GM23338 (cell line): Measurements from ENCODE around the gene IGFBP5. TPM values are rescaled to one million over a fixed set of nuclear protein-coding genes. Genes with fewer than 3 reads are reported as not detected.

ENCODE experiments used
- ATAC-seq: fragments of 200-7000 bp; cut with Tn5 transposase; 3 replicates; pipeline ENCODE4 v1.9.1; 2020
- DNase-seq: peaks from one replicate; pipeline ENCODE4 v3.0.0-alpha.2; 2015; ENCODE audit warnings: low spot score
- H2AFZ ChIP-seq: fragments of 200-600 bp; sonication (generic); 2 replicates; pipeline ENCODE4 v1.8.0; 2016; ENCODE audit warnings: antibody characterized with exemption, mild to moderate bottlenecking, moderate library complexity
- H3F3A ChIP-seq: fragments of 200-600 bp; sonication (generic); replicated peaks from 2 replicates; pipeline ENCODE4 v1.8.0; 2017; ENCODE audit warnings: antibody characterized with exemption, mixed run types, low read depth
- H3K27ac ChIP-seq: fragments of 200-600 bp; sonication (generic); 2 replicates; pipeline ENCODE4 v1.6.1; 2016; ENCODE audit warnings: low read depth
- H3K27me3 ChIP-seq: fragments of 200-600 bp; sonication (generic); 2 replicates; pipeline ENCODE4 v1.8.0; 2016; ENCODE audit warnings: mild to moderate bottlenecking, mixed run types, moderate library complexity; ENCODE audit not compliant: insufficient read depth
- H3K36me3 ChIP-seq: fragments of 200-600 bp; sonication (generic); 2 replicates; pipeline ENCODE4 v1.8.0; 2016; ENCODE audit warnings: mild to moderate bottlenecking; ENCODE audit not compliant: insufficient read depth
- H3K4me1 ChIP-seq: fragments of 200-600 bp; sonication (generic); 2 replicates; pipeline ENCODE4 v1.8.0; 2016; ENCODE audit warnings: mild to moderate bottlenecking, moderate library complexity; ENCODE audit not compliant: insufficient read depth
- H3K4me2 ChIP-seq: fragments of 200-600 bp; sonication (generic); 2 replicates; pipeline ENCODE4 v1.7.1; 2017; ENCODE audit warnings: mixed run types
- H3K4me3 ChIP-seq: fragments of 200-600 bp; sonication (generic); 2 replicates; pipeline ENCODE4 v1.6.1; 2016; ENCODE audit warnings: mixed run types
- H3K79me2 ChIP-seq: fragments of 200-600 bp; sonication (generic); replicated peaks from 2 replicates; pipeline ENCODE4 v1.8.0; 2017; ENCODE audit warnings: mild to moderate bottlenecking; ENCODE audit not compliant: insufficient read depth
- H3K9me2 ChIP-seq: fragments of 200-600 bp; sonication (generic); 2 replicates; pipeline ENCODE4 v1.8.0; 2017; ENCODE audit not compliant: insufficient read depth
- H4K20me1 ChIP-seq: fragments of 200-600 bp; sonication (generic); replicated peaks from 2 replicates; pipeline ENCODE4 v1.8.0; 2017; ENCODE audit warnings: mild to moderate bottlenecking; ENCODE audit not compliant: insufficient read depth
- H3K27ac Mint-ChIP-seq: 2 replicates; pipeline ENCODE4 v1.8.0; 2020; ENCODE audit warnings: inconsistent platforms, mild to moderate bottlenecking, moderate library complexity, mixed read lengths
- H3K27me3 Mint-ChIP-seq: 3 replicates; pipeline ENCODE4 v1.8.0; 2022; ENCODE audit warnings: low read depth, mild to moderate bottlenecking, moderate library complexity, mixed read lengths, inconsistent platforms; ENCODE audit not compliant: insufficient read depth, poor library complexity
- H3K36me3 Mint-ChIP-seq: 3 replicates; pipeline ENCODE4 v1.8.0; 2021; ENCODE audit warnings: low read depth, mild to moderate bottlenecking, inconsistent platforms, moderate library complexity, mixed read lengths
- H3K4me1 Mint-ChIP-seq: 3 replicates; pipeline ENCODE4 v1.8.0; 2020; ENCODE audit warnings: mild to moderate bottlenecking, inconsistent platforms, mixed read lengths
- H3K4me3 Mint-ChIP-seq: 3 replicates; pipeline ENCODE4 v1.8.0; 2021; ENCODE audit warnings: moderate library complexity, mild to moderate bottlenecking, inconsistent platforms, mixed read lengths
- H3K9me3 Mint-ChIP-seq: 3 replicates; pipeline ENCODE4 v1.8.0; 2020; ENCODE audit warnings: moderate library complexity, mild to moderate bottlenecking, inconsistent platforms, mixed read lengths
- CREB1 ChIP-seq: fragments of 250-450 bp; sonication (Bioruptor Pico); IDR thresholded peaks from 2 replicates; pipeline ENCODE4 v1.5.0; 2020; ENCODE audit warnings: low read depth, mild to moderate bottlenecking, moderate library complexity
- CTCF ChIP-seq, 2 experiments: fragments of 200-600 bp in 1 of 2; sonication (generic) in 1 of 2; conservative IDR thresholded peaks; 2 replicates each; pipeline versions ENCODE4 v1.5.1 to v1.6.1; 2016 to 2017; ENCODE audit warnings: antibody characterized with exemption in 2 of 2, low read depth in 2 of 2, mild to moderate bottlenecking in 2 of 2, moderate library complexity in 1 of 2
- ETS1 ChIP-seq: IDR thresholded peaks from 2 replicates; pipeline ENCODE4 v1.6.1; 2016; ENCODE audit warnings: antibody characterized with exemption
- EZH2 ChIP-seq: fragments of 200-600 bp; sonication (generic); IDR thresholded peaks from one replicate; pipeline ENCODE4 v1.8.0; 2017; ENCODE audit warnings: antibody characterized with exemption, mild to moderate bottlenecking, low read depth; ENCODE audit not compliant: unreplicated experiment
- EZH2phosphoT487 ChIP-seq: fragments of 200-600 bp; sonication (generic); IDR thresholded peaks from one replicate; pipeline ENCODE4 v1.8.1; 2018; ENCODE audit warnings: antibody characterized with exemption; ENCODE audit not compliant: unreplicated experiment
- JUNB ChIP-seq: IDR thresholded peaks from one replicate; pipeline ENCODE4 v1.6.1; 2016; ENCODE audit warnings: antibody characterized with exemption; ENCODE audit not compliant: unreplicated experiment
- NANOG ChIP-seq: IDR thresholded peaks from 2 replicates; pipeline ENCODE4 v1.6.1; 2016; ENCODE audit warnings: antibody characterized with exemption, borderline replicate concordance
- POLR2AphosphoS5 ChIP-seq: IDR thresholded peaks from 2 replicates; pipeline ENCODE4 v1.6.1; 2016; ENCODE audit warnings: antibody characterized with exemption, low read depth
- STAT1 ChIP-seq: IDR thresholded peaks from one replicate; pipeline ENCODE4 v1.6.1; 2016; ENCODE audit warnings: antibody characterized with exemption; ENCODE audit not compliant: unreplicated experiment
- ZNF114 ChIP-seq: fragments of 250-450 bp; sonication (Bioruptor Pico); IDR thresholded peaks from 2 replicates; pipeline ENCODE4 v1.5.0; 2020; ENCODE audit warnings: mild to moderate bottlenecking, moderate library complexity
- ZNF331 ChIP-seq: fragments of 250-450 bp; sonication (Bioruptor Pico); IDR thresholded peaks from 2 replicates; pipeline ENCODE4 v1.5.0; 2020; ENCODE audit warnings: low read depth, mild to moderate bottlenecking, moderate library complexity
- ZNF462 ChIP-seq: fragments of 250-450 bp; sonication (Bioruptor Pico); IDR thresholded peaks from 2 replicates; pipeline ENCODE4 v1.5.0; 2020; ENCODE audit warnings: mild to moderate bottlenecking, moderate library complexity
- polyA plus RNA-seq: library from polyadenylated mRNA; unstranded; fragments of >200 nt; fragmentation: Nextera tagmentation; extraction: Ambion mirVana; gene quantifications from 2 replicates; pipeline ENCODE4 v1.2.1, GENCODE V29; 2016
- total RNA-seq: library from RNA; depleted of rRNA; stranded (reverse); fragments of >200 nt; shearing (Covaris generic); gene quantifications from 2 replicates; pipeline ENCODE4 v1.2.3, GENCODE V29; 2014

IGFBP5 gene
- total and polyA plus RNA-seq, 2 experiments from 2014 or later: 0.70 to 2.5 TPM

- no peaks in the 10 kb centered on the region for H3F3A ChIP-seq
- peaks cover 12% of the 10 kb centered on the region for H3K4me1 ChIP-seq
- no peak overlapping the region for H2AFZ ChIP-seq
- H3K9me3 Mint-ChIP-seq: peaks cover 5% of the 10 kb centered on the region
- H3K9me2 ChIP-seq: no peaks in the 10 kb centered on the region; the same call in 1 of the 2 replicates
- peaks cover 34% of the 10 kb centered on the region for H3K36me3 Mint-ChIP-seq
- no peaks in the 10 kb centered on the region for H3K27me3 ChIP-seq
- ATAC-seq (no peak), DNase-seq (no peak)
- H3K79me2 ChIP-seq: peaks cover 94% of the 10 kb centered on the region
- no peak overlapping the region for H3K4me2 ChIP-seq
- peak overlapping the region; percentile 79; the same call in 1 of the 2 replicates for H3K27ac Mint-ChIP-seq
- no peaks in the 10 kb centered on the region for H3K36me3 ChIP-seq
- no peak overlapping the region for H3K4me3 Mint-ChIP-seq
- peaks cover 53% of the 10 kb centered on the region for H3K4me1 Mint-ChIP-seq
- H3K27ac ChIP-seq: no peak overlapping the region
- H3K4me3 ChIP-seq: no peak overlapping the region
- peaks cover 30% of the 10 kb centered on the region for H4K20me1 ChIP-seq
- TF ChIP-seq ZNF114 (CRISPR knock-in tag) (no peak), CTCF (conservative IDR thresholded peaks at IDR 0.05; ENCODE audit: low read depth in 2 of 2) (no peak), ZNF331 (CRISPR knock-in tag) (no peak), EZH2phosphoT487 (no peak), EZH2 (no peak)
- H3K27me3 Mint-ChIP-seq: peaks cover 5% of the 10 kb centered on the region
These were observed 44.6 kb downstream of the IGFBP5 start for GRCh38 chr2:216650626-216651257.

GRCh38 chr2:216649574-216649973, 45.8 kb downstream of the IGFBP5 start:
- Histone ChIP-seq H3K79me2 (peaks cover 95% of the 10 kb centered on the region), H3K4me1 (peaks cover 16% of the 10 kb centered on the region), H4K20me1 (peaks cover 33% of the 10 kb centered on the region), H3K27ac (peak overlapping the region; percentile 39; the same call in 1 of the 2 replicates), H3K27me3 (no peaks in the 10 kb centered on the region), H3F3A (no peaks in the 10 kb centered on the region), H3K4me2 (0 out of 2 replicates have a peak overlapping the region, but pooled peaks have one; percentile 38), H3K36me3 (no peaks in the 10 kb centered on the region), H3K9me2 (no peaks in the 10 kb centered on the region; the same call in 1 of the 2 replicates), H2AFZ (no peak overlapping the region), H3K4me3 (no peak overlapping the region)
- Mint-ChIP-seq H3K9me3 (peaks cover 6% of the 10 kb centered on the region), H3K27me3 (peaks cover 2% of the 10 kb centered on the region), H3K27ac (no peak overlapping the region), H3K4me1 (peaks cover 57% of the 10 kb centered on the region), H3K36me3 (peaks cover 41% of the 10 kb centered on the region), H3K4me3 (no peak overlapping the region)
- DNase-seq: no peak
- ATAC-seq: no peak
- TF ChIP-seq JUNB (no peak), POLR2AphosphoS5 (no peak), ZNF331 (CRISPR knock-in tag) (no peak), ZNF462 (CRISPR knock-in tag) (no peak), CREB1 (CRISPR knock-in tag) (no peak), EZH2 (no peak), STAT1 (no peak), NANOG (no peak), EZH2phosphoT487 (no peak), ETS1 (no peak), ZNF114 (CRISPR knock-in tag) (no peak)
